AG04450 (cell line): ENCODE data around the gene DLL3. TPM values are rescaled to one million over a fixed set of nuclear protein-coding genes. Genes with fewer than 3 reads are reported as not detected.
A peak's percentile ranks its signal among the peaks of the same experiment; 100 is the strongest.

ENCODE experiments used
- CTCF ChIA-PET: fragments of 300-600, 350-600 bp; formaldehyde crosslinking; extraction: SDS; loops from one replicate; lab custom pipeline; 2022; ENCODE audit warnings: antibody characterized with exemption, inconsistent platforms; lab: Charles Lee
- POLR2A ChIA-PET: fragments of 350-600 bp; formaldehyde crosslinking; extraction: SDS; loops from one replicate; lab custom pipeline; 2021; ENCODE audit warnings: antibody characterized with exemption, inconsistent platforms; lab: Yijun Ruan, JAX
- DNase-seq: peaks from one replicate; pipeline ENCODE4 v3.0.0-alpha.2; 2011; ENCODE audit warnings: low read depth, low spot score
- H3K27ac ChIP-seq: one replicate; pipeline ENCODE4 v1.5.1; 2012; ENCODE audit warnings: low read depth, low read length, control low read depth
- H3K27me3 ChIP-seq: one replicate; pipeline ENCODE4 v1.6.0; 2012; ENCODE audit warnings: low read length; ENCODE audit not compliant: control insufficient read depth, insufficient read depth
- H3K4me3 ChIP-seq: 2 replicates; pipeline ENCODE4 v1.5.1; 2011; ENCODE audit warnings: mild to moderate bottlenecking, low read depth, low read length, control low read depth
- H3K9me3 ChIP-seq: 2 replicates; pipeline ENCODE4 v1.5.1; 2012; ENCODE audit warnings: low read length; ENCODE audit not compliant: control insufficient read depth, insufficient read depth
- CTCF ChIP-seq: IDR thresholded peaks from 2 replicates; pipeline ENCODE4 v1.5.1; 2011; ENCODE audit warnings: low read depth, low read length, control low read depth, inconsistent platforms
- polyA plus RNA-seq: library from polyadenylated mRNA; depleted of rRNA; stranded (reverse); fragments of >200 nt; gene quantifications from 2 replicates; pipeline ENCODE4 v1.2.3, GENCODE V29; 2011

DLL3 gene
- polyA plus RNA-seq, 1 experiment = 0.47 TPM

- TF ChIP-seq CTCF = no peak
- H3K4me3 ChIP-seq = no peak overlapping the region
- POLR2A ChIA-PET = no interaction called here
- H3K27ac ChIP-seq = no peak overlapping the region
- no peaks in the 10 kb centered on the region for H3K9me3 ChIP-seq
- no peaks in the 10 kb centered on the region for H3K27me3 ChIP-seq
- CTCF ChIA-PET = interaction anchor here (0.6 to 1.5 kb wide), 3 partner anchors 31 to 77 kb away, joined by 4 read pairs; partner anchors contain the start of gene EID2B
- DNase-seq = no peak
These were observed 26.8 kb upstream of the DLL3 start for GRCh38 chr19:39471756-39472536.

- ChIA-PET POLR2A (no interaction called here), CTCF (interaction anchor here (1.5 to 2.4 kb wide), 4 partner anchors 10 to 61 kb away, joined by 4 to 31 read pairs (median 12); partner anchors contain the start of gene EID2B)
- no peaks in the 10 kb centered on the region for H3K9me3 ChIP-seq
- no peak for TF ChIP-seq CTCF
- no peak overlapping the region for H3K4me3 ChIP-seq
- no peak overlapping the region for H3K27ac ChIP-seq
- no peaks in the 10 kb centered on the region for H3K27me3 ChIP-seq
- no peak for DNase-seq
These were observed 25.9 kb upstream of the DLL3 start for GRCh38 chr19:39472746-39473442.

- TF ChIP-seq CTCF = no peak
- POLR2A ChIA-PET = interaction anchor here (0.5 kb wide), 1 partner anchor 10 kb away, joined by 6 read pairs; no protein-coding TSS in a partner anchor
These were observed 25.2 kb upstream of the DLL3 start for GRCh38 chr19:39473443-39473960.

GRCh38 chr19:39474139-39474620 lies 24.6 kb upstream of the DLL3 start:
- DNase-seq = no peak
- POLR2A ChIA-PET = interaction anchor here (0.5 kb wide), 1 partner anchor 10 kb away, joined by 6 read pairs; no protein-coding TSS in a partner anchor
- no peak overlapping the region for H3K27ac ChIP-seq
- H3K9me3 ChIP-seq = no peaks in the 10 kb centered on the region
- H3K4me3 ChIP-seq = no peak overlapping the region
- CTCF ChIA-PET = interaction anchor here (0.6 to 2.4 kb wide), 16 partner anchors 10 to 76 kb away, joined by 3 to 31 read pairs (median 5); partner anchors contain the start of genes EID2B, RPS16 and SUPT5H
- TF ChIP-seq CTCF = peak; percentile 83
- no peaks in the 10 kb centered on the region for H3K27me3 ChIP-seq

More at GRCh38 chr19:39473443-39473960, 25.2 kb upstream of the DLL3 start:
- no peak overlapping the region for H3K27ac ChIP-seq
- H3K27me3 ChIP-seq = no peaks in the 10 kb centered on the region
- CTCF ChIA-PET = interaction anchor here (0.6 to 2.4 kb wide), 13 partner anchors 9 to 75 kb away, joined by 3 to 31 read pairs (median 5); partner anchors contain the start of genes EID2B and SUPT5H
- no peaks in the 10 kb centered on the region for H3K9me3 ChIP-seq
- no peak overlapping the region for H3K4me3 ChIP-seq
- DNase-seq = no peak
